Inferior parietal cortex (tissue), 1 donor: Measurements from ENCODE around the gene ERRFI1.
A peak's percentile ranks its signal among the peaks of the same experiment; 100 is the strongest.

Experiments used
- DNase-seq: peaks from one replicate; pipeline ENCODE4 v3.0.0-alpha.2; 2016; ENCODE audit errors: extremely low spot score

Gene ERRFI1

GRCh38 chr1:8004113-8004802 is 21.9 kb downstream of the ERRFI1 start:
- peak; percentile 62 for DNase-seq

- no peak for DNase-seq
Observed at GRCh38 chr1:8003438-8004112, 22.5 kb downstream of the ERRFI1 start.

- DNase-seq = no peak
Observed at GRCh38 chr1:8002921-8003320, 23.2 kb downstream of the ERRFI1 start.

- DNase-seq = no peak
Observed at GRCh38 chr1:8002329-8002910, 23.7 kb downstream of the ERRFI1 start.

GRCh38 chr1:7995437-7995836 is 30.7 kb downstream of the ERRFI1 start:
- DNase-seq = no peak

GRCh38 chr1:7994827-7995226 is 31.3 kb downstream of the ERRFI1 start:
- no peak for DNase-seq

GRCh38 chr1:7993593-7994479 is 32.3 kb downstream of the ERRFI1 start:
- DNase-seq = no peak

- DNase-seq = no peak
Observed at GRCh38 chr1:7992885-7993284, 33.2 kb downstream of the ERRFI1 start.

- DNase-seq = no peak
Observed at GRCh38 chr1:7991504-7992440, 34.3 kb downstream of the ERRFI1 start.

- DNase-seq = no peak
Observed at GRCh38 chr1:7989762-7990428, 36.2 kb downstream of the ERRFI1 start.

- no peak for DNase-seq
Observed at GRCh38 chr1:7988576-7988975, 37.5 kb downstream of the ERRFI1 start.

- no peak for DNase-seq
Observed at GRCh38 chr1:7987528-7987927, 38.6 kb downstream of the ERRFI1 start.

GRCh38 chr1:7985851-7986612 is 40.1 kb downstream of the ERRFI1 start:
- DNase-seq = no peak

- DNase-seq = no peak
Observed at GRCh38 chr1:7984811-7985210, 41.3 kb downstream of the ERRFI1 start.

GRCh38 chr1:7983086-7983778 is 42.9 kb downstream of the ERRFI1 start:
- DNase-seq = no peak

GRCh38 chr1:7980984-7981383 is 45.1 kb downstream of the ERRFI1 start:
- DNase-seq = no peak

GRCh38 chr1:7975212-7975865 is 50.8 kb downstream of the ERRFI1 start:
- peak; percentile 82 for DNase-seq

- no peak for DNase-seq
Observed at GRCh38 chr1:7973086-7973485, 53.0 kb downstream of the ERRFI1 start.

- no peak for DNase-seq
Observed at GRCh38 chr1:7972285-7972684, 53.8 kb downstream of the ERRFI1 start.
